SIG-M5 (cell line): ENCODE measurements around the gene YJEFN3.

Source experiments
- DNase-seq: peaks from one replicate; lab custom pipeline; 2025; lab: John Stamatoyannopoulos, UW

Gene YJEFN3

GRCh38 chr19:19524053-19524452 is 4.7 kb upstream of the YJEFN3 start:
- no peak for DNase-seq

GRCh38 chr19:19525611-19526380 is 2.9 kb upstream of the YJEFN3 start:
- DNase-seq: no peak

- DNase-seq: no peak
Measured at GRCh38 chr19:19526581-19527370, 1.9 kb upstream of the YJEFN3 start.

- DNase-seq: no peak
Measured at GRCh38 chr19:19527371-19527656, 1.4 kb upstream of the YJEFN3 start.

- DNase-seq: no peak
Measured at GRCh38 chr19:19527674-19528625, 761 bp upstream of the YJEFN3 start.

GRCh38 chr19:19529783-19530422 is 1.2 kb downstream of the YJEFN3 start:
- no peak for DNase-seq

GRCh38 chr19:19530423-19530804 is 1.7 kb downstream of the YJEFN3 start:
- DNase-seq: no peak

- no peak for DNase-seq
Measured at GRCh38 chr19:19530889-19531288, 2.2 kb downstream of the YJEFN3 start.

- no peak for DNase-seq
Measured at GRCh38 chr19:19531951-19532805, 3.5 kb downstream of the YJEFN3 start.

GRCh38 chr19:19532806-19533701 is 4.3 kb downstream of the YJEFN3 start:
- DNase-seq: no peak

- DNase-seq: no peak
Measured at GRCh38 chr19:19533841-19534240, 5.1 kb downstream of the YJEFN3 start.

- DNase-seq: no peak
Measured at GRCh38 chr19:19534556-19535265, 6.0 kb downstream of the YJEFN3 start.

- no peak for DNase-seq
Measured at GRCh38 chr19:19535311-19536191, 6.8 kb downstream of the YJEFN3 start.

GRCh38 chr19:19537075-19538048 is 8.7 kb downstream of the YJEFN3 start:
- no peak for DNase-seq

- DNase-seq: no peak
Measured at GRCh38 chr19:19538061-19538784, 9.5 kb downstream of the YJEFN3 start, which contains the start of gene CILP2. CILP2 (plus strand) TSS chr19:19538265; CDS start chr19:19538350, 85 bp downstream.

GRCh38 chr19:19538785-19539166 is 10.1 kb downstream of the YJEFN3 start:
- no peak for DNase-seq
